ENCODE results near the gene HIRA. TPM values are rescaled to one million over a fixed set of nuclear protein-coding genes. Genes with fewer than 3 reads are reported as not detected.

Gene HIRA
- polyA plus RNA-seq, 1 donor from 2014 or later = 38.1 TPM

GRCh38 chr22:19378344-19378674 is 53.2 kb downstream of the HIRA start:
- H2AFZ ChIP-seq (ENCODE audit: low read depth, low read length) = no peak overlapping the region
- TF ChIP-seq RAD21 (conservative IDR thresholded peaks at IDR 0.05) (no peak), SMC3 (conservative IDR thresholded peaks at IDR 0.05; ENCODE audit: poor library complexity) (no peak), MXI1 (conservative IDR thresholded peaks at IDR 0.05; ENCODE audit: poor library complexity, severe bottlenecking) (no peak), EP300 (conservative IDR thresholded peaks at IDR 0.05; ENCODE audit: poor library complexity, severe bottlenecking) (no peak)
- TF ChIP-seq, protein P1, sequence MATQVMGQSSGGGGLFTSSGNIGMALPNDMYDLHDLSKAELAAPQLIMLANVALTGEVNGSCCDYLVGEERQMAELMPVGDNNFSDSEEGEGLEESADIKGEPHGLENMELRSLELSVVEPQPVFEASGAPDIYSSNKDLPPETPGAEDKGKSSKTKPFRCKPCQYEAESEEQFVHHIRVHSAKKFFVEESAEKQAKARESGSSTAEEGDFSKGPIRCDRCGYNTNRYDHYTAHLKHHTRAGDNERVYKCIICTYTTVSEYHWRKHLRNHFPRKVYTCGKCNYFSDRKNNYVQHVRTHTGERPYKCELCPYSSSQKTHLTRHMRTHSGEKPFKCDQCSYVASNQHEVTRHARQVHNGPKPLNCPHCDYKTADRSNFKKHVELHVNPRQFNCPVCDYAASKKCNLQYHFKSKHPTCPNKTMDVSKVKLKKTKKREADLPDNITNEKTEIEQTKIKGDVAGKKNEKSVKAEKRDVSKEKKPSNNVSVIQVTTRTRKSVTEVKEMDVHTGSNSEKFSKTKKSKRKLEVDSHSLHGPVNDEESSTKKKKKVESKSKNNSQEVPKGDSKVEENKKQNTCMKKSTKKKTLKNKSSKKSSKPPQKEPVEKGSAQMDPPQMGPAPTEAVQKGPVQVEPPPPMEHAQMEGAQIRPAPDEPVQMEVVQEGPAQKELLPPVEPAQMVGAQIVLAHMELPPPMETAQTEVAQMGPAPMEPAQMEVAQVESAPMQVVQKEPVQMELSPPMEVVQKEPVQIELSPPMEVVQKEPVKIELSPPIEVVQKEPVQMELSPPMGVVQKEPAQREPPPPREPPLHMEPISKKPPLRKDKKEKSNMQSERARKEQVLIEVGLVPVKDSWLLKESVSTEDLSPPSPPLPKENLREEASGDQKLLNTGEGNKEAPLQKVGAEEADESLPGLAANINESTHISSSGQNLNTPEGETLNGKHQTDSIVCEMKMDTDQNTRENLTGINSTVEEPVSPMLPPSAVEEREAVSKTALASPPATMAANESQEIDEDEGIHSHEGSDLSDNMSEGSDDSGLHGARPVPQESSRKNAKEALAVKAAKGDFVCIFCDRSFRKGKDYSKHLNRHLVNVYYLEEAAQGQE (IDR thresholded peaks at IDR 0.05; ENCODE audit: borderline replicate concordance) = no peak
- no peaks in the 10 kb centered on the region for H3K79me2 ChIP-seq (replicated peaks; ENCODE audit: insufficient read depth, low read length)
- no peaks in the 10 kb centered on the region for H3F3A ChIP-seq (ENCODE audit: insufficient read depth, low read length, poor library complexity, severe bottlenecking)
- no peaks in the 10 kb centered on the region for H4K20me1 ChIP-seq (ENCODE audit: insufficient read depth)
- no peaks in the 10 kb centered on the region for H3K9me2 ChIP-seq (ENCODE audit: insufficient read depth, low read length)
- no peaks in the 10 kb centered on the region for H3K27me3 ChIP-seq (ENCODE audit: insufficient read depth, low read depth, low read length)
- H3K9me3 ChIP-seq (ENCODE audit: low read length) = no peaks in the 10 kb centered on the region
- no peak overlapping the region for H3K4me2 ChIP-seq (ENCODE audit: low read length)
- H3K4me3 ChIP-seq (ENCODE audit: low read length) = no peak overlapping the region
- H3K27ac ChIP-seq (ENCODE audit: low read length) = no peak overlapping the region
- peaks cover 10% of the 10 kb centered on the region for H3K36me3 ChIP-seq (ENCODE audit: insufficient read depth, low read length)
- H3K9ac ChIP-seq (ENCODE audit: low read length) = no peak overlapping the region

- no peak for TF ChIP-seq POLR2AphosphoS5 (IDR thresholded peaks at IDR 0.05)
- no peak for TF ChIP-seq CTCF (IDR thresholded peaks at IDR 0.05; ENCODE audit: poor library complexity, severe bottlenecking)
- TF ChIP-seq RAD21 (conservative IDR thresholded peaks at IDR 0.05) = no peak
- no peaks in the 10 kb centered on the region for H3K9me3 ChIP-seq (ENCODE audit: low read length)
- no peaks in the 10 kb centered on the region for H3F3A ChIP-seq (ENCODE audit: insufficient read depth, low read length, poor library complexity, severe bottlenecking)
- no peak overlapping the region for H3K4me3 ChIP-seq (ENCODE audit: low read length)
- peaks cover 9% of the 10 kb centered on the region for H3K36me3 ChIP-seq (ENCODE audit: insufficient read depth, low read length)
- no peaks in the 10 kb centered on the region for H3K79me2 ChIP-seq (replicated peaks; ENCODE audit: insufficient read depth, low read length)
- no peaks in the 10 kb centered on the region for H3K27me3 ChIP-seq (ENCODE audit: insufficient read depth, low read depth, low read length)
- no peak overlapping the region for H3K9ac ChIP-seq (ENCODE audit: low read length)
- H3K27ac ChIP-seq (ENCODE audit: low read length) = no peak overlapping the region
- no peaks in the 10 kb centered on the region for H3K9me2 ChIP-seq (ENCODE audit: insufficient read depth, low read length)
- H4K20me1 ChIP-seq (ENCODE audit: insufficient read depth) = no peaks in the 10 kb centered on the region
- H2AFZ ChIP-seq (ENCODE audit: low read depth, low read length) = no peak overlapping the region
- H3K4me2 ChIP-seq (ENCODE audit: low read length) = no peak overlapping the region
These were observed 53.8 kb downstream of the HIRA start for GRCh38 chr22:19377565-19378343.

- H3F3A ChIP-seq (ENCODE audit: insufficient read depth, low read length, poor library complexity, severe bottlenecking) = no peaks in the 10 kb centered on the region
- H3K9ac ChIP-seq (ENCODE audit: low read length) = no peak overlapping the region
- H3K4me2 ChIP-seq (ENCODE audit: low read length) = no peak overlapping the region
- no peak overlapping the region for H3K27ac ChIP-seq (ENCODE audit: low read length)
- H3K36me3 ChIP-seq (ENCODE audit: insufficient read depth, low read length) = peaks cover 9% of the 10 kb centered on the region
- no peak overlapping the region for H2AFZ ChIP-seq (ENCODE audit: low read depth, low read length)
- no peaks in the 10 kb centered on the region for H3K9me3 ChIP-seq (ENCODE audit: low read length)
- TF ChIP-seq SMC3 (conservative IDR thresholded peaks at IDR 0.05; ENCODE audit: poor library complexity) = no peak
- TF ChIP-seq RAD21 (conservative IDR thresholded peaks at IDR 0.05) = no peak
- TF ChIP-seq POLR2AphosphoS5 (IDR thresholded peaks at IDR 0.05) = no peak
- TF ChIP-seq TAF1 (IDR thresholded peaks at IDR 0.05; ENCODE audit: low read depth) = no peak
- TF ChIP-seq EP300 (conservative IDR thresholded peaks at IDR 0.05; ENCODE audit: poor library complexity, severe bottlenecking) = no peak
- no peak for TF ChIP-seq CTCF (IDR thresholded peaks at IDR 0.05; ENCODE audit: poor library complexity, severe bottlenecking)
- no peak for TF ChIP-seq EZH2 (IDR thresholded peaks at IDR 0.05; ENCODE audit: borderline replicate concordance, insufficient read depth, low read length, poor library complexity, severe bottlenecking)
- TF ChIP-seq, protein P1 (IDR thresholded peaks at IDR 0.05; ENCODE audit: borderline replicate concordance) = no peak
- no peak for TF ChIP-seq MXI1 (conservative IDR thresholded peaks at IDR 0.05; ENCODE audit: poor library complexity, severe bottlenecking)
- H4K20me1 ChIP-seq (ENCODE audit: insufficient read depth) = no peaks in the 10 kb centered on the region
- H3K79me2 ChIP-seq (replicated peaks; ENCODE audit: insufficient read depth, low read length) = no peaks in the 10 kb centered on the region
- no peaks in the 10 kb centered on the region for H3K9me2 ChIP-seq (ENCODE audit: insufficient read depth, low read length)
- H3K4me3 ChIP-seq (ENCODE audit: low read length) = no peak overlapping the region
- H3K27me3 ChIP-seq (ENCODE audit: insufficient read depth, low read depth, low read length) = no peaks in the 10 kb centered on the region
These were observed 54.6 kb downstream of the HIRA start for GRCh38 chr22:19376971-19377370.

Measured in neural cell (in vitro differentiated cells).